ENCODE measurements around the gene PIGP.
"Not testable (repeated sequence)": the region's sequence is repeated elsewhere in the genome, so short reads cannot be mapped to it uniquely, and the experiment has no call there.

Gene PIGP

DNA sequence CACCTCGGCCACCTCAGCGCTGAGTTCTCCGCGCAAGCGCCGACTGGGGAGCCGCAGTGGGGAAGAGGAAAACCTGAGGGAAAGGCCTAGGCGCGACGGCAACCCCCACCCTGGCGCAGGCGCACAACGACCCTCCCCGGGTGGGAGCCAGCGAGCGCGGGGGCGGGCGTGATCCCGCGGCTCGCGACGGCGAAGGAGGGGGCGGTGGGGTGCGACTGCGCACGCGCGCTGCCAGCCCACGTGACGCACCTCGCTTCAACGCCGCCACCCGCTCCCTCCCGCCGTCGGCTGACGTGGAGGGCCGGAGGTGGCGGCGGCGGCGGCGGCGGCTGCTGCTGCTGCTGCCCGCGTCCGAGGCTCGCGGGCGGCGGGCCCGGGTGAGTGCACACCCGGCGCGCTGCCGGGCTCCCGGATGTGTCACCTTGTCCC, at the start of gene PIGP, which contains the start of gene TTC3:
PIGP (minus strand) TSS at position 84 of the 429 bp plus-strand sequence. CDS start 556 bp downstream, outside the sequence.
TTC3 (plus strand) TSS at position 267 of the 429 bp plus-strand sequence. CDS start 14,004 bp downstream, outside the sequence.
- peak; percentile 100 for DNase-seq (ENCODE audit: low spot score)

DNA sequence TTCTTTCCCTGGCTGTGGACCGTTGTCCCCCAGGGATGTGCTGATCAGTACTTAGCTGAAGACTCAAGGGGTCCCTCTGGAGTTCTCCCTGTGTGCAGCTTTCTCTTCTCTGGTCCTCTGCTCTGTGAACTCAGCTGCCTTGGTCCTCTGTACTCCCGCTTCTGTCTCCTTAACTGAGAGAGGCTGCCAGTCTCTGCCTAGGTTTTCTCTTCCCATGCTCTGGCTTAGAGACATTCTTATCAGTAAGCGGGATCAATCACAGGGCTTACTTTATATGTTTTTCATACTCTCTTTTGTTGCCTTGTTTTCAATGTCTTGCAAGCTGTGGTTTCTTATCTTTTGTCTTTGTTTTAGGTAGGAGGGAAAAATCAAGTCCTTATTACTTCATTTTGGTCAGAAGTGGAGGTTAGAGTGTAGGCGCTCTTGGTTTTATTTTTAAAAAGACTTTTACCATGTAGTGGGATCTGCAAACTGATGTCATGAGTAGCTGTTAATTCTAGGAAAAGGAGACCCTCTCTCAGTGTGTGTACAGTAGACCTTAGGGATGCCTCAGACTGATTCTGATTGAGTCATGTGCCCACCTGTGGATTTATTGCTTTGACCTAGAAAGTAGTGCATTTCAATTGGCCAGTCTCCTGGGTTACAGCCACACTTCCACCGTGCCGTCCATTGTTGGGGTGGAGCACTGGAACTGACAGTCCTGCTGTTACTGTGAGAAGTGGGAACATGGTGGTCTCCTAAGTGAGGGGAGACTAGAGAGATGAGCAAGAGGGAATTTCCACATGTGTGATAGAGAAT, 46.7 kb upstream of the PIGP start:
- DNase-seq (ENCODE audit: low spot score), result no peak

DNA sequence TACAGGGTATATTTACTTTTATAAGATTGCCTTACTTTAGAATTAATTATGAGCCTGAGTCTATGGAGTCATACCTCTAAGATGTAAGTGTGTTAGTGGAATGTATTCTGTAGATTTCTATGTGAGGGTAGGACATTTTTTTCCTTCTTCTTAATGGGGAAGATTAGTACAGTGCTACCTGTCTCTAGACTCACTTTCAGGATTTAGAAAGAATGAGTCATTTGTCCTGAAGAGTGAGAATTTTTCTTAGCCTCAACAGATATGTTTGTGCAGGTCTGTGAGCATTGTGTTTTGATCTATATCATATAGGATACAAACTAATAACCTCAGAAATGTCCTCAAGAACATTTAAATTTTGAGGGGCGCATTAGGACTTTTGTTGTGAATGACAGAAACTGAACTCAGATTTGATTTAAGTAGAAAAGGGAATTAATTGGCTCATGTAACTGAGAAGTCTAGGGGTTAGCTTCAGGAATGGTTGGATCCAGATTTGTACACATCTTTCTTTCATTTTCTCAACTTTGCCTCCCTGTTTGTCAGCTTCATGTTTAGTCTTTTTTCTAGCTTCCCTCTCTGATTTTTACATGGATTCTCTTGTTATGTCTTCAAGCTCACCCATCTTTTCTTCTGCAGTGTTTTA, 45.4 kb upstream of the PIGP start:
- DNase-seq (ENCODE audit: low spot score), result no peak

DNA sequence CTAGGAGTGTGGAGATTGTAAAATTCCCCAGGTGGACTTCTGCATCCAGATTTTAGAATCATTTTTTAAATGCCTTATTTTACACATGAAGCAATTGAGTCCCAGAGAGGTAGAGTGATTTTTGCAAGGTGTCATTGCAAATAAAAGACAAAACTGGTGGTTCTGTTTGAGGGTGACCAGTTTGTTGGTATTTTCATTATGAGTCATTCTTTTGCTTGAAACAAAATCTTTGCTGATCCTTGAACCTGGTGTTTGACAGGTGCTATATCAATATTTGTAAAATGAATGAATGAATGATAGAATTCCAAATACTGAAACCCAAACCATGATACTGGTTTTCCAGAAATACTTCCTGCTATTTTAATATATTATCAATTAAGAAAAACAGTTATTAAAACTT, 44.3 kb upstream of the PIGP start:
- DNase-seq (ENCODE audit: low spot score), result no peak

DNA sequence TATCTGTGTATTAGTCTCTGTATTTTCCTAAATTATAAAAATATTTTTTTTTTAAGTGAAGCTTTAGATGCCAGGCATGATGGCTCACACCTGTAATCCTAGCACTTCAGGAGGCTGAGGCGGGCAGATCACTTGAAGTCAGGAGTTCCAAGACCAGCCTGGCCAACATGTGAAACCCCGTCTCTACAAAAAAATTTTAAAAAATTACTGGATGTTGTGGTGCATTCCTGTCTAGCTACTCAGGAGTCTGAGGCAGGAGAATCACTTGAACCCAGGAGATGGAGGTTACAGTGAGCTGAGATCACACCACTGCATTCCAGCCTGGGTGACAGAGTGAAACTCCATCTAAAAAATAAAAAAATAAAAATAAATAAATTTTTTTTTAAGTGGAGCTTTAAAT, 43.6 kb upstream of the PIGP start:
- DNase-seq (ENCODE audit: low spot score), result not testable (repeated sequence)

DNA sequence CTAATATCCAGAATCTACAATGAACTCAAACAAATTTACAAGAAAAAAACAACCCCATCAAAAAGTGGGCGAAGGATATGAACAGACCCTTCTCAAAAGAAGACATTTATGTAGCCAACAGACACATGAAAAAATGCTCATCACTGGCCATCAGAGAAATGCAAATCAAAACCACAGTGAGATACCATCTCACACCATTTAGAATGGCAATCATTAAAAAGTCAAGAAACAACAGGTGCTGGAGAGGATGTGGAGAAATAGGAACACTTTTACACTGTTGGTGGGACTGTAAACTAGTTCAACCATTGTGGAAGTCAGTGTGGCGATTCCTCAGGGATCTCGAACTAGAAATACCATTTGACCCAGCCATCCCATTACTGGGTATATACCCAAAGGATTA, 41.4 kb upstream of the PIGP start:
- not testable (repeated sequence) for DNase-seq (ENCODE audit: low spot score)

DNA sequence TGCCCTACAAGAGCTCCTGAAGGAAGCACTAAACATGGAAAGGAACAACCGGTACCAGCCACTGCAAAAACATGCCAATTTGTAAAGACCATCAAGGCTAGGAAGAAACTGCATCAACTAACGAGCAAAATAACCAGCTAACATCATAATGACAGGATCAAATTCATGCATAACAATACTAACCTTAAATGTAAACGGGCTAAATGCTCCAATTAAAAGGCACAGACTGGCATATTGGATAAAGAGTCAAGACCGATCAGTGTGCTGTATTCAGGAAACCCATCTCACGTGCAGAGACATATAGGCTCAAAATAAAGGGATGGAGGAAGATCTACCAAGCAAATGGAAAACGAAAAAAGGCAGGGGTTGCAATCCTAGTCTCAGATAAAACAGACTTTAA, 38.2 kb upstream of the PIGP start:
- not testable (repeated sequence) for DNase-seq (ENCODE audit: low spot score)

DNA sequence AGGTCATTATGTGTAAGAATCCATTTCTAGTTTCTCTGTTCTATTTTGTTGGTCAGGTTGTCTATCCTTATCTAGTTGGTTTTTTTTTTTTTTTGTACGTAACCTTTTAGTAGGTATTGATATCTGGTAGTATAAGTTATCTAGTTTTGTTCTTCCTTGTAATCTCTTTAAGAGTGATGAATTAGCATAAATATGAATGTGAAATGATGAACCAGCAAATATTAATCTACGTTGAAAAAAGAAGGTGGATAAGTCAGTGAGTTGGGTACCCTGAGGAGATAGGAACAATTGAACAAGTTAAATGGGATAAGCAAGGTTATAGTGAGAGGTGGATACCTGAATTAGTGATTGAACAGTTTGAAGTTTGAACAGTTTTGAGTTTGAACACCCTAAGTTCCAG, 34.1 kb upstream of the PIGP start:
- DNase-seq (ENCODE audit: low spot score), result no peak

DNA sequence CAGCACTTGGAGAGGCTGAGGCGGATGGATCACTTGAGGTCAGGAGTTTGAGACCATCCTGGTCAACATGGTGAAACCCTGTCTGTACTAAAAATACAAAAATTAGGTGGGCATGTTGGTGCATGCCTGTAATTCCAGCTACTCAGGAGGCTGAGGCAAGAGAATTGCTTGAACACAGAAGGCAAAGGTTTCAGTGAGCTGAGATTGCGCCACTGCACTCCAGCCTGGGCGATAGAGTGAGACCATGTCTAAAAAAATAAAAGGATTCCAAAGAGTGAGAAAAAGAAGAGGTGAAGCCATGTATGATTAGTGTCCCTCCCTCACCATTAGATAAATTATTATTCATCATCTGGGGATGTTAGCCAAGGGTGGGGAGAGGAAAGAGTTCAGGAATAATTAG, 29.9 kb upstream of the PIGP start:
- DNase-seq (ENCODE audit: low spot score), result not testable (repeated sequence)

DNA sequence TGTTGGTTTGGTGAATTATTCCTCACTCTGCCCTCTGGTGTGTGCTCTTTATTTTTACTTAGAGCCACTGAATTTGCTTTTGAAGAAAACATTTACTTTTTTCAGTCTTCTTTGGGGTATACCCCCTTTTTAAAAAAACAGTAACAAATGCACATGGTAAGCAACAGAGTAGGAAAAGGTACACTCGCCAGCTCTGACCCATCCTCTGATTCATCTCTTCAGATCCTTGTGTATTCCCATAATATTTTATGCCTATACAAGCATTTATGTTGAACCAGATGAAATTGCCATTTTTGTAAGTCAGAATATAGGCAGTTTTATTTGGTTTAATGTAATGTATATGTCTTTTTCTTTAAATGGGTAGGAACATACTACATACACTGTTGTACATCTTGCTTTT, 28.5 kb upstream of the PIGP start:
- DNase-seq (ENCODE audit: low spot score), result no peak

DNA sequence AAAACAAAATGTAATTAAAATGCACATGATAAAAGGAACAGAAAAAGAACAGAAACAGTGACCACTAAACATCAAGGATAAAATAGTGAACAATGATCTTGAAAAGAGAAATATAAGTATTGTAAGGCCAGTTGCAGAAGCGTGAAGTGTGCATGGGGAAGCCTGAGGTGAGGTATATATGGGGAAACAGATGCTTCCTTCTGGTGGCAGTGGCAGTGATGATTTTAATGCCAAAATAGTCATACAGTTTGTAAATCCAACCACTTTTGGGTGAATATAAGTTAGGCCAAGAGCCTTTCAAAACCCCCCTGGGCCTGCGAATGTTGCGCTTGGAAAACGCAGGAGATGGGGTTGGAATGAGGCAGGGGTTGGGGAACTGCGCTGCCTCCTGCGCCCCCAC, 27.4 kb upstream of the PIGP start:
- DNase-seq (ENCODE audit: low spot score), result no peak

DNA sequence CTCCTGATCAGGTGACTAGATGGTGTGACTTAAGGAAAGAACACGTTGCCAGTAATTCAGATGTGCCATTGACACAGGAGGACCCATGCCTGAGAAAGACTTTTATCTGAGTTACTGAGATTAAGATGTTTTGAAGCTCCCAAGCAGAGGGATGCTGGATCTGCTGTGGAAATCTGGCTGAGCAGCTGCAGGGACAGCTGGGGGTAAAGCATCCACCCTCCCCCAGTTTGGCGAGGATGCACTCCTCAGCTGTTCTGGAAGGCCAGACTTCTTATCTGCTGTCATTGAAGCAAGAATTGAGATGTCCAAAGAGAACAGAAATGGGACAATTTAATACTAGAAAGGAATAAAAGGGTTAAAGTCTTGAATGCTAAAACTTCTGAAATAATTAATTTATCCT, 25.9 kb upstream of the PIGP start:
- no peak for DNase-seq (ENCODE audit: low spot score)

DNA sequence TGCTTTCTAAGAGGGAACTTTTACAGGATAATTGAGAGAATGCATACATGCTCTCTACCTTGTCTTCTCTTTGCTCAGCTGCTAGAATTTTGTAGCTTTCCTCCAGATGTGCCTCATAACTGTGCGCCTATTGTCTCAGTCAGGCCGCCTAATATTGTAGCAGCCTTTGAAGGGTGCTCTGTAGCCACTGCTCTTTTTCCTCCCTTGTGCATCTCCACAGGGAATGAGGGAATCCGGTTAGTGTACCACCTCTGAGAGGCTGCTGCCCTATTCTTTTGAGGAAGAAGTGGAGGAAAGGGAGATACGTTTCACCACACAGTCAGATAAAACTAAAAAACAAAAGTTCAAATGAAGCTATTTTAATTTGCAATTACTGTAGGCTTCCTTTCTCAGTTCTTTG, 22.9 kb upstream of the PIGP start:
- DNase-seq (ENCODE audit: low spot score), result no peak

DNA sequence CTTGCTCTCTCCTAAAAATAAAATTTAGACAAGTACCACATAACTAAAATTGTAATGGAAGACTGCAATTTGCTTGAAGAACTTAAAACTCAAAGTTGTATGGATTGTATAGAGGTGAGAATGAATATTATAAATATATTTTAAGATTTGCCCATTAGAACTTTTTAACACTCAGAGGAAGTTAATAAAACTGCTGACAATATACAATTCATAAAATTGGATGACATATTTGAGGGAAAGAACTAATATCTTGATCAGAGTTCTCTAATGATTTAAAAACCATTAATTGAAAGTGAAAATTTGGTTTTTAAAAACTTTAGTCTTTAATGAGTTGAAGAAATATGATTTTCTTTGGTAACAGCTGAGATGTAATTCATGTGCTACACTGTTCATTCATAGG, 21.1 kb upstream of the PIGP start:
- no peak for DNase-seq (ENCODE audit: low spot score)

DNA sequence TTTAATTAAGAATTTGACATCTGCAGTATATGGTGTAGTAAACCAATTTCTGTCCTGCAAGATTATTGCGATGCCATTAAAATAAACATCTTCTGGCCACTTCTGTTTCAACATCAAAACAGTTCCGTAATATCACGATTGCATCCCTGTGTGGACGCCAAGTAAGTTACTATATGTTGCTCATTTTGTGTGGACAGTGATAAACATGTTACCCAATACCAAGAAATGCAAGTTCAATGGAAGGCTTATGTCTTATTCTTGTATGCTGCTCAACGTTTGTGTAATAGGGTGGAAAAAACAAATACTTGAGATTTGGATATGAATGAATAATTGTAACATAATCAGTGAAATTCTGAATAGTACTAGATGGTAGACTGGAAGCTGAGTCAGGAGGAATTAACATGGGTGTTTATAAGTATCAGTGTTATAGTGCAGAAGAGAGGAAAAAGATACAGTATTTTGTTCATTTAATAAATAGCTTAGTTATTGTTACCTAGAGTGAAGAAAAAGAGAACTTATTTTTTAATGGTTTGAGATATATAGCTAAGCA, 15.4 kb upstream of the PIGP start:
- no peak for DNase-seq (ENCODE audit: low spot score)

DNA sequence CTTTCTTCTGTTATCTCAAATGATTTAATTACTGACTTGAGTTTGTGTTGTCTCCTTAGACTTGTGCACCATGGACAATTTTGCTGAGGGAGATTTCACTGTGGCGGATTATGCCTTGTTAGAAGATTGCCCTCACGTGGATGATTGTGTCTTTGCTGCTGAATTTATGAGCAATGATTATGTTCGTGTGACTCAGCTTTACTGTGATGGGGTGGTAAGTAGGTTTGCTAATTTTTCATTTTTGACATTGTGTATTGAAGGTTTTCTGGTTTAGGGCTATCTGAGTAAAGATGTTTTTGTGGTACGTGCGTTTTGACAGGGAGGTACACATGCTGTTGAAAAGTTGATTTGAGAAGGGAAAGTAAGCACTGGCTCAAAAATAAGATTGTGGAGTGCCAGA, 14.3 kb upstream of the PIGP start:
- DNase-seq (ENCODE audit: low spot score), result peak; percentile 24

DNA sequence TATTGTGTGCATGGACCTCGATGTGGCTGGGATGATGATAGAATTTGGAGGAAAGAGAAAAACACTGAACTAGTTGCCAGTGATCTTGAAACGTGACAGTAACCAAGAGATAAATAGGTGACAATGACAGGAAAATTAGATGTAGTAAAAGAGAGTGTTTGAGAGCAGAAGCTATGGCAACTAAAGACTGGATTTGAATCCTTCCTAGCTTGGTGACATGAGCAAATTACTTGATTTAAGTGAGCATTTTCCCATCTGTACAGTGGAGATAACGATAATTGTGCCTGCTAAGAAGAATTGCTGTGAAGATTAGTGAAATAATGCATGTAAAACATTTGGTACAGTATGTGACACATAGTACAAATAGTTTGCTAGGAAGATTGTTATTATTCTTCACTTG, 12.9 kb upstream of the PIGP start:
- DNase-seq (ENCODE audit: low spot score), result no peak

DNA sequence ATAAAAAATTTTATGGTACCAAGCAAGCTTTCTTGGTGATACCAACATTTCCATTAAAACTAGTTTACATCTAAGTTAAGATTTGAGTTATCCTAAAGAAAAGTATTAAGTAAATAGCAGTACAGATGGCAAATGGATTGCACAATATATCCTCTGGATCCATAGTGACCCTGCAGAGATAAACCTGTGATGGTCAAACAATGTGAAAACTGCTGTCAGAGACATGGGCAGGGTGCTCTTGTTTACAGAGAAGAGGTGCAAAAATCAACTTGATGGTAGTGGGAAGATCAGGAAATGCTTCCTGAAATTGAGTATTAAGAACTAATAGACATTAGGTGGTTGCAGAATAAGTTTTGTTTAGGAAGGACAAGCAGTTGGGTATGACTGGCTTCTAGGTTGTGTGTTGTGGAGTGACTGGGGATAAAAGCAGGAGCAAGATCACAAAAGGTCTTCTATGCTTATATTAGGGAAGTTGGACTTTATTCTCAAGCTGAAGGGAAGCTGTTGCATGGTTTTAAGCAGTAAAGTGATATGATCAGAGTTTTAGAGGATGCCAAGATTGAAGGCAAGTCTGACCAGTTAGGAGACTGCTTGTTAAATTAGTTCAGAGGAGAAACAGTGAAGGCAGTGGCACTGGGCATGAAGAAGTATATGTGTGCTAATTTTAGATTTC, 10.1 kb upstream of the PIGP start:
- no peak for DNase-seq (ENCODE audit: low spot score)

DNA sequence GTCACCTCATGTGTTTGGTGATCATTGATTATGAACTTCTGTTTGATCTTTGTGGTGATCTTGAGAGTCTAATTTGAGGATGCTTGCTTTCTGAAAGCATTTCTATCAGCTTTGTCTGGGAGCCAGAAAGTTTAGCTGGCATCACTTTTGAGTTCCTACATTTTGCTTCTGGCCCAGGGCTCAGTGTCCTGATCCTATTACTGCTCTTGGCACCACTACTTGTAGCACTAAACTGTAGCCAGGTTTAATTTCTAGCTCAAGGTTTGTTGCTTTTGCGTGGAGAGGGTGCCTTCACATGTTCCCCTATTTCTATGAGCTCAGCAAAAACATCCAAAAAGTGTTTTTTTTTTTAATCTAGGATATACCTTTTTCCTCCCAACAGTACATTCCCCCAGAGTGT, 9.5 kb upstream of the PIGP start:
- no peak for DNase-seq (ENCODE audit: low spot score)

DNA sequence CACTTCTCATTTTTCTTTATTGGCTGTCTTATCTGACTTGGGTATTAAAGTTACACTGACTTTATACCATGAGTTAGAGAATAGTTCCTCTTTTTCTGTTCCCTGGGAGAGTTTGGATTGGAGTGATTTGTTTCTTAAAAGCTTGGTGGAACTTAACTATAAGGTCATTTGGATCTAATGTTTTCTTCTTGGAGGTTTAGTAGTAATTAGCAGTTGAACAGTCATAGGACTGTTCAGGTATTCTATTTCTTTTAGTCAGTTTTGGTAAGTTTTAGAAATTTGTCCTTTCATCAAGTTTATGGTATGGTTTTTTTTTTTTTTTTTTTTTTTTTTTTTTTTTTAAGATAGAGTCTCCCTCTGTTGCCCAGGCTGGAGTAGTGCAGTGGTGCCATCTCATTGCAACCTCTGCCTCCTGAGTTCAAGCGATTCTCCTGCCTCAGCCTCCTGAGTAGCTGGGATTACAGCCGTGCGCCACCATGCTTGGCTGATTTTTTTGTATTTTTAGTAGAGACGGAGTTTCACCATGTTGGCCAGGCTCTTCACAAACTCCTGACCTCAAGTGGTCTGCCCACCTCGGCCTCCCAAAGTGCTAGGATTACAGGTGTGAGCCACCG, 6.4 kb upstream of the PIGP start:
- DNase-seq (ENCODE audit: low spot score), result no peak

DNA sequence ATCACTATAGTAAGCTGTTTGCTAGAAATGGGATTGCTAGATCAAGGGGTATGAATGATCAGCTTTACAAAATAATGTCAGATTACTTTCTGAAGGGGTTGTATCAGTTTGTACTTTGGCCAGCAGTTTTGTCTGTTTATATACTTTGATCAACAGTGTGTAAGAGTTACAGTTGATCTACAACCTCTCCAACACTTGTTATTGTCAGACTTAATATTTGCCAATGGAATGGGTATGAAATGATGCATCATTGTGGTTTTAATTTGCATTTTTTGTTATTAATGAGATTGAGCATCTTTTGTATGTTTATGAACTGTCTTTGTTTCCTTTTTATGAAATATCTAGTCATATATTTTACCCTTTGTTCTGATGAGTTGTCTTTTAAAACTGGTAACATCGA, 4.5 kb upstream of the PIGP start:
- DNase-seq (ENCODE audit: low spot score), result no peak

DNA sequence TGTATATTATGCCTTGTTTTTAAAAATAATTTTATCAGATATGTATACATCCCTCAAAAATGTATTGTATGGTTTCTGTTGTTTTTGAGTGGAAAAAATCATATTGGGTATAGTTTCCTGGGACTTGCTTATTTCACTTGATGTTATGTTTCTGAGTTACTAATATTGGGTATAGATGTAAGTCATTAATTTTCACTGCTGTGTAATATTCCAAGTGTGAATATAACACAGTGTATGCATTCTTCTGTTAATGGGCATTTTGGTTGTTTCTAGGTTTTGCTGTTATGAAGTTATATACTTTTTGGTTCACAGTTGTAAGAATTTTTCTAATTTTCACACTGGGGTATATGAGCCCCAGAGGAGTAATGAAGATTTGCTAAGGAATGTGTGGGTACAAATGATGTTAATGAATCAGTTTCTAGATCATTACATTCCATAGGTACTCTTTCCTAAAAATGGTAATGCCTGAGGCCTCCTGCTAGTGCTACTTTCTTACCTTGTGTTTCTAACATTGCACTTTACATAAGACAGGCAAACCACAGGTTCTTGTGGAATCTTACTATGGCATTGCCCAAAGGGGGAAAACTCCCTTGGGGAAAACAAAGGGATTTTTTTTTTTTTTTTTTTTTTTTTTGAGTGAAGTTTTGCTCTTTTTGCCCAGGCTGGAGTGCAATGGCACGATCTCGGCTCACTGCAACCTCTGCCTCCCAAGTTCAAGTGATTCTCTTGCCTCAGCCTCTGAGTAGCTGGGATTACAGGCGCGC, 3.4 kb upstream of the PIGP start:
- no peak for DNase-seq (ENCODE audit: low spot score)
